ENCODE data around the gene TTC23.

Gene TTC23

GRCh38 chr15:99100245-99101173 is 148.9 kb downstream of the TTC23 start:
- DNase-seq, result peak; percentile 72

GRCh38 chr15:99099661-99100060 is 149.7 kb downstream of the TTC23 start:
- DNase-seq, result no peak

GRCh38 chr15:99098991-99099390 is 150.4 kb downstream of the TTC23 start:
- no peak for DNase-seq

- DNase-seq, result no peak
Measured at GRCh38 chr15:99098426-99098825, 151.0 kb downstream of the TTC23 start.

GRCh38 chr15:99097441-99098410 is 151.7 kb downstream of the TTC23 start:
- no peak for DNase-seq

GRCh38 chr15:99096894-99097426 is 152.4 kb downstream of the TTC23 start:
- no peak for DNase-seq

- DNase-seq, result no peak
Measured at GRCh38 chr15:99096173-99096893, 153.0 kb downstream of the TTC23 start.

GRCh38 chr15:99095626-99096025 is 153.8 kb downstream of the TTC23 start:
- no peak for DNase-seq

- DNase-seq, result no peak
Measured at GRCh38 chr15:99092554-99093172, 156.7 kb downstream of the TTC23 start.

GRCh38 chr15:99090938-99091337 is 158.4 kb downstream of the TTC23 start:
- no peak for DNase-seq

- DNase-seq, result peak; percentile 21
Measured at GRCh38 chr15:99090011-99090699, 159.2 kb downstream of the TTC23 start.

GRCh38 chr15:99087405-99087943 is 161.9 kb downstream of the TTC23 start:
- no peak for DNase-seq

- no peak for DNase-seq
Measured at GRCh38 chr15:99086327-99086667, 163.1 kb downstream of the TTC23 start.
